ENCODE results near the gene TMOD2. TPM values are rescaled to one million over a fixed set of nuclear protein-coding genes. Genes with fewer than 3 reads are reported as not detected.

TMOD2 gene
- polyA plus RNA-seq, 3 donors: 5.8 to 12.7 (median 6.2) TPM

DNA sequence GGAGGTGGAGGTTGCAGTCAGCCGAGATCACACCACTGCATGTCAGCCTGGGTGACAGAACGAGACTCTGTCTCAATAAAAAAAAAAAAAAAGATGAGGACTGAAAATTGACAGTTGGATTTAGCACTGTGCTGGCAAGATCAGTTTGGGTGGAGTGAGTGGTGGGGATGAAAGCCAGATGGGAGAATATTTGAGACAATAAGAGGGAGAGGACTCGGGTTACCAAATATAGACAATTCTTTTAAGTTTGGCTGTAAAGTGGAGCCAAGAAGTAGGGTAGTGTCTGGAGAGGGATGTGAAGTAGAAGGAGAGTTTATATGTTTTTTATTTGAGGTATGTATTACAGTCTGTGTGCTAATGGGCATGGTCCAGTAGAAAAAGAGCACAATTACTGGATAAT lies 98.5 kb downstream of the TMOD2 start:
- 100% methylated on average over 3 of the region's 3 CpGs for WGBS (ENCODE audit: insufficient coverage)
- H3K9me3 Mint-ChIP-seq: no peaks in the 10 kb centered on the region
- Histone ChIP-seq H3K36me3 (replicated peaks in 1 of 2; ENCODE audit: control insufficient read depth in 1 of 2, insufficient read depth in 2 of 2, low read length in 2 of 2) (no peaks in the 10 kb centered on the region), H3K79me2 (ENCODE audit: insufficient read depth, low read length) (peaks cover 99% of the 10 kb centered on the region), H3K9ac (ENCODE audit: insufficient read depth, low read length, poor library complexity, severe bottlenecking) (no peak overlapping the region), H2AFZ (ENCODE audit: insufficient read depth, low read depth, low read length, poor library complexity, severe bottlenecking) (no peak overlapping the region), H3K4me2 (replicated peaks; ENCODE audit: extremely low read depth, low read length, poor library complexity, severe bottlenecking) (no peak overlapping the region), H3K9me3 (replicated peaks in 1 of 2; ENCODE audit: control insufficient read depth in 1 of 2, insufficient read depth in 1 of 2, low read length in 2 of 2) (no peaks in the 10 kb centered on the region), H3K4me3 (replicated peaks in 1 of 3; ENCODE audit: low read depth in 2 of 3, low read length in 3 of 3) (no peak overlapping the region), H3K27me3 (ENCODE audit: control insufficient read depth in 2 of 2, insufficient read depth in 2 of 2, low read length in 2 of 2) (no peaks in the 10 kb centered on the region), H4K20me1 (ENCODE audit: insufficient read depth, low read length) (peaks cover 92% of the 10 kb centered on the region), H3K4me1 (ENCODE audit: control insufficient read depth in 1 of 2, insufficient read depth in 2 of 2, low read length in 2 of 2) (peaks cover 25 to 34% of the 10 kb centered on the region in 2 donors), H3K27ac (ENCODE audit: low read depth in 1 of 2, low read length in 2 of 2) (no peak overlapping the region)
- H3K4me1 Mint-ChIP-seq: peaks cover 53% of the 10 kb centered on the region
- no peak overlapping the region for H3K4me3 Mint-ChIP-seq
- peak overlapping the region in 1 of 7 donors; percentile 40 for H3K27ac Mint-ChIP-seq
- intact Hi-C loops (cut with micrococcal nuclease): no loop called here
- DNase-seq: no peak
- TF ChIP-seq, protein P1, sequence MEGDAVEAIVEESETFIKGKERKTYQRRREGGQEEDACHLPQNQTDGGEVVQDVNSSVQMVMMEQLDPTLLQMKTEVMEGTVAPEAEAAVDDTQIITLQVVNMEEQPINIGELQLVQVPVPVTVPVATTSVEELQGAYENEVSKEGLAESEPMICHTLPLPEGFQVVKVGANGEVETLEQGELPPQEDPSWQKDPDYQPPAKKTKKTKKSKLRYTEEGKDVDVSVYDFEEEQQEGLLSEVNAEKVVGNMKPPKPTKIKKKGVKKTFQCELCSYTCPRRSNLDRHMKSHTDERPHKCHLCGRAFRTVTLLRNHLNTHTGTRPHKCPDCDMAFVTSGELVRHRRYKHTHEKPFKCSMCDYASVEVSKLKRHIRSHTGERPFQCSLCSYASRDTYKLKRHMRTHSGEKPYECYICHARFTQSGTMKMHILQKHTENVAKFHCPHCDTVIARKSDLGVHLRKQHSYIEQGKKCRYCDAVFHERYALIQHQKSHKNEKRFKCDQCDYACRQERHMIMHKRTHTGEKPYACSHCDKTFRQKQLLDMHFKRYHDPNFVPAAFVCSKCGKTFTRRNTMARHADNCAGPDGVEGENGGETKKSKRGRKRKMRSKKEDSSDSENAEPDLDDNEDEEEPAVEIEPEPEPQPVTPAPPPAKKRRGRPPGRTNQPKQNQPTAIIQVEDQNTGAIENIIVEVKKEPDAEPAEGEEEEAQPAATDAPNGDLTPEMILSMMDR (IDR thresholded peaks at IDR 0.05): no peak
- H3K27me3 Mint-ChIP-seq (ENCODE audit: low read depth in 3 of 3): no peaks in the 10 kb centered on the region
- peaks cover 3 to 15% of the 10 kb centered on the region in 2 donors for H3K36me3 Mint-ChIP-seq

DNA sequence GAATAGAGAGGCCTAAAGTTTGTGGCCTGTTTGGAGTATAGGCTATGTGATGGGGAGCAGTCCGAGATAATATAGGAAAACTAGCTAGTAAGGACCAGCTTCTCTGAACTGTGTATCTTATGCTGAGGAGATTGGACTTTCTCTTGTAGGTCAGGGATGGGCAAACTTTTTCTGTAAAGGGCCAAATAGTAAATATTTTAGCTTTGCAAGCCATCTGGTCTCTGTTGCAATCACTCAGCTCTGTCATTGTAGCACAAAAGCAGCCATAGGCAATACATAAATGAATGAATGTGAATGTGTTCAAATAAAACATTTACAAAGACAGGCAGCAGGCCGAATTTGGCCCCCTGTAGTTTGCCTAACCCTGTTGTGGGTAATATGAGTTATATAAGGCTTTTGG lies 102.6 kb downstream of the TMOD2 start:
- no peak overlapping the region for H3K4me3 ChIP-seq (replicated peaks in 1 of 3; ENCODE audit: low read depth in 2 of 3, low read length in 3 of 3)
- TF ChIP-seq, protein P1 (IDR thresholded peaks at IDR 0.05): no peak
- no peaks in the 10 kb centered on the region for H3K9me3 Mint-ChIP-seq
- H3K36me3 Mint-ChIP-seq: peaks cover 5 to 23% of the 10 kb centered on the region in 2 donors
- no peaks in the 10 kb centered on the region for H3K27me3 Mint-ChIP-seq (ENCODE audit: low read depth in 3 of 3)
- H3K9me3 ChIP-seq (replicated peaks in 1 of 2; ENCODE audit: control insufficient read depth in 1 of 2, insufficient read depth in 1 of 2, low read length in 2 of 2): no peaks in the 10 kb centered on the region
- no peak overlapping the region for H3K27ac Mint-ChIP-seq
- H3K4me1 ChIP-seq (ENCODE audit: control insufficient read depth in 1 of 2, insufficient read depth in 2 of 2, low read length in 2 of 2): peaks cover 0 to 7% of the 10 kb centered on the region in 2 donors
- 100% methylated on average over 1 of the region's 2 CpGs for WGBS (ENCODE audit: insufficient coverage)
- intact Hi-C loops (cut with micrococcal nuclease): no loop called here
- H3K27ac ChIP-seq (ENCODE audit: low read depth in 1 of 2, low read length in 2 of 2): no peak overlapping the region
- H3K79me2 ChIP-seq (ENCODE audit: insufficient read depth, low read length): peaks cover 100% of the 10 kb centered on the region
- H4K20me1 ChIP-seq (ENCODE audit: insufficient read depth, low read length): peaks cover 100% of the 10 kb centered on the region
- no peak overlapping the region for H2AFZ ChIP-seq (ENCODE audit: insufficient read depth, low read depth, low read length, poor library complexity, severe bottlenecking)
- no peak overlapping the region for H3K9ac ChIP-seq (ENCODE audit: insufficient read depth, low read length, poor library complexity, severe bottlenecking)
- no peaks in the 10 kb centered on the region for H3K27me3 ChIP-seq (ENCODE audit: control insufficient read depth in 2 of 2, insufficient read depth in 2 of 2, low read length in 2 of 2)
- DNase-seq: no peak
- no peak overlapping the region for H3K4me3 Mint-ChIP-seq
- H3K4me1 Mint-ChIP-seq: peaks cover 40% of the 10 kb centered on the region
- H3K4me2 ChIP-seq (replicated peaks; ENCODE audit: extremely low read depth, low read length, poor library complexity, severe bottlenecking): no peak overlapping the region
- H3K36me3 ChIP-seq (replicated peaks in 1 of 2; ENCODE audit: control insufficient read depth in 1 of 2, insufficient read depth in 2 of 2, low read length in 2 of 2): no peaks in the 10 kb centered on the region

All from CD14-positive monocyte (primary cell).